Measurements from ENCODE around the gene DPH2. TPM values are rescaled to one million over a fixed set of nuclear protein-coding genes. Genes with fewer than 3 reads are reported as not detected.

Gene DPH2
- total RNA-seq, 1 experiment from 2014 or later, result 41.2 TPM

GRCh38 chr1:44021581-44022321, 51.9 kb downstream of the DPH2 start:
- CTCF ChIA-PET, result interaction anchor here (1.0 kb wide), 1 partner anchor 9 kb away, joined by 3 read pairs; the partner anchor contains the start of gene SLC6A9
- Mint-ChIP-seq H3K27me3 (ENCODE audit: unreplicated experiment) (no peaks in the 10 kb centered on the region), H3K9me3 (ENCODE audit: low read depth, unreplicated experiment) (no peaks in the 10 kb centered on the region), H3K36me3 (ENCODE audit: insufficient read depth, unreplicated experiment) (peaks cover 18% of the 10 kb centered on the region), H3K27ac (ENCODE audit: unreplicated experiment) (no peak overlapping the region), H3K4me1 (ENCODE audit: low read depth, unreplicated experiment) (peaks cover 13% of the 10 kb centered on the region), H3K4me3 (ENCODE audit: low read depth, unreplicated experiment) (no peak overlapping the region)
- TF ChIP-seq CTCF (IDR thresholded peaks at IDR 0.05; ENCODE audit: unreplicated experiment), result no peak
- intact Hi-C loops (cut with micrococcal nuclease; ENCODE audit: unreplicated experiment), result no loop called here
- no TSS peak for BruUV-seq (replicated peaks)
- DNase-seq, result no peak

Other genes starting within 250 kb of the DPH2 start
- 0.39 and 1.4 TPM in 2 replicates for gene ARTN, start 36.2 kb upstream of the DPH2 start, total RNA-seq (2022)
- gene IPO13, start 23.1 kb upstream of the DPH2 start, total RNA-seq (2022), result 24.2 and 28.5 TPM in 2 replicates
- gene ATP6V0B, start 5.0 kb downstream of the DPH2 start, total RNA-seq (2022), result 141 and 155 TPM in 2 replicates
- 47.1 and 50.9 TPM in 2 replicates for gene B4GALT2, start 9.2 kb downstream of the DPH2 start, total RNA-seq (2022)
- 19.7 and 20.2 TPM in 2 replicates for gene CCDC24, start 21.6 kb downstream of the DPH2 start, total RNA-seq (2022)
- 18.2 and 19.5 TPM in 2 replicates for gene SLC6A9, start 61.5 kb downstream of the DPH2 start, total RNA-seq (2022)
- not detected in 2 replicates for gene KLF17, start 148.8 kb downstream of the DPH2 start, total RNA-seq (2022)
- gene KLF18, start 171.6 kb downstream of the DPH2 start, total RNA-seq (2022), result not detected in 2 replicates
- gene DMAP1, start 243.5 kb downstream of the DPH2 start, total RNA-seq (2022), result 40.9 and 42.9 TPM in 2 replicates